ENCODE results near the gene PPFIA3.

GRCh38 chr19:49109051-49109450, 10.3 kb upstream of the PPFIA3 start:
- TF ChIP-seq CTCF (conservative IDR thresholded peaks at IDR 0.05; ENCODE audit: low read depth, low read length) (no peak), EZH2 (IDR thresholded peaks at IDR 0.05; ENCODE audit: borderline replicate concordance, low read depth, low read length, poor library complexity, severe bottlenecking) (no peak)
